Endodermal cell (in vitro differentiated cells): ENCODE data around the gene PIWIL4. TPM values are rescaled to one million over a fixed set of nuclear protein-coding genes. Genes with fewer than 3 reads are reported as not detected.

ENCODE experiments used
- DNase-seq: peaks from one replicate; pipeline ENCODE4 v3.0.0-alpha.2; 2017
- H3K27ac ChIP-seq: 2 replicates; pipeline ENCODE4 v1.5.1; 2013; ENCODE audit warnings: mild to moderate bottlenecking, low read depth, low read length, moderate library complexity
- H3K27me3 ChIP-seq: 2 replicates; pipeline ENCODE4 v1.6.1; 2013; ENCODE audit warnings: mild to moderate bottlenecking, low read length, moderate library complexity; ENCODE audit not compliant: insufficient read depth, control insufficient read depth, poor library complexity, severe bottlenecking
- H3K36me3 ChIP-seq: 2 replicates; pipeline ENCODE4 v1.7.0; 2013; ENCODE audit warnings: mild to moderate bottlenecking, low read length, moderate library complexity; ENCODE audit not compliant: control insufficient read depth, insufficient read depth
- H3K4me1 ChIP-seq: one replicate; pipeline ENCODE4 v1.7.0; 2013; ENCODE audit warnings: low read length; ENCODE audit not compliant: control insufficient read depth, insufficient read depth
- H3K4me3 ChIP-seq: 2 replicates; pipeline ENCODE4 v1.5.1; 2013; ENCODE audit warnings: mild to moderate bottlenecking, low read length, moderate library complexity
- H3K9ac ChIP-seq: 2 replicates; pipeline ENCODE4 v1.6.1; 2013; ENCODE audit warnings: mild to moderate bottlenecking, low read length, moderate library complexity; ENCODE audit not compliant: poor library complexity, severe bottlenecking; ENCODE audit errors: extremely low read depth
- H3K9me3 ChIP-seq: 2 replicates; pipeline ENCODE4 v1.6.1; 2013; ENCODE audit warnings: mild to moderate bottlenecking, low read length, moderate library complexity; ENCODE audit not compliant: control insufficient read depth
- H3K27ac Mint-ChIP-seq: 2 replicates; pipeline ENCODE4 v1.8.0; 2020; ENCODE audit warnings: mixed read lengths
- H3K27me3 Mint-ChIP-seq: 2 replicates; pipeline ENCODE4 v1.8.0; 2021; ENCODE audit warnings: mild to moderate bottlenecking, mixed read lengths; ENCODE audit not compliant: insufficient read depth
- H3K36me3 Mint-ChIP-seq: 2 replicates; pipeline ENCODE4 v1.8.0; 2020; ENCODE audit warnings: low read depth, mixed read lengths
- H3K4me1 Mint-ChIP-seq: 2 replicates; pipeline ENCODE4 v1.8.0; 2020; ENCODE audit warnings: mixed read lengths
- H3K4me3 Mint-ChIP-seq: 2 replicates; pipeline ENCODE4 v1.8.0; 2020; ENCODE audit warnings: mild to moderate bottlenecking, moderate library complexity, mixed read lengths
- H3K9me3 Mint-ChIP-seq: 2 replicates; pipeline ENCODE4 v1.8.0; 2020; ENCODE audit warnings: mild to moderate bottlenecking, mixed read lengths
- CTCF ChIP-seq: fragments of 200-600 bp; sonication (generic); conservative IDR thresholded peaks from 2 replicates; pipeline ENCODE4 v1.5.0; 2021; ENCODE audit warnings: antibody characterized with exemption, mild to moderate bottlenecking
- WGBS, 2 experiments: methylation state at CpG; one replicate each; pipeline versions ENCODE4 v1.1.5 to v1.1.7; 2013; ENCODE audit warnings: missing lambda C conversion rate in 2 of 2, mixed read lengths in 1 of 2; ENCODE audit not compliant: insufficient coverage in 1 of 2, insufficient read length in 1 of 2; 5-methylcytosine and 5-hydroxymethylcytosine counted together
- total RNA-seq, 2 donors: library from RNA; stranded (reverse); fragmentation: NEBNext Ultra II Directional in 1 of 2; extraction: Animal tissue kit (Norgen Biotek cat#: 25700) in 1 of 2; gene quantifications; 2 replicates in 1 of 2; 3 replicates in 1 of 2; pipeline ENCODE4 v1.2.1, GENCODE V29; 2021

PIWIL4 gene
- total RNA-seq, 2 donors from 2014 or later = 0.24 to 0.82 TPM

GRCh38 chr11:94558468-94558867 lies 8.7 kb upstream of the PIWIL4 start:
- WGBS, 2 experiments = 83 to 100% methylated on average over 1 of the region's 1 CpG
- no peak overlapping the region for H3K27ac Mint-ChIP-seq

DNA sequence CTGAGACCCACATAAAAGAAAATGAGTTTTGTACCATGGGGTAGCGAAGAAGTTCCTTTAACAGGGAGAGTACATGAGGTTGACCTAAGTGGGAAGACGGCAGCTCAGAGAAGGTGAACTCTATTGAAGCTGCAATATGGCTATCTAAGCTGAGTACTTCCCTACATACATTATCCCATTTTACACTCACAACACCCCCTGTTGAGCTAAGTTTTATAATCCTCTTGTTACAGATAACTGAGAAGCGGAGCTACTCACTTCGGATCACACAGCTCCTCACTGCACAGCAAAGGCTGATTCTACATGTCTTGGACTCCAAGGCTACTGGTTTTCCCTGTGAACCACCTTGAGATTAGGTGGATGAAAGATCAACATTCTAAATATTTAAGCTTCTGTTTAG lies 8.2 kb upstream of the PIWIL4 start:
- H3K9ac ChIP-seq = no peak overlapping the region
- 82 to 100% methylated on average over 3 to 4 of the region's 4 CpGs for WGBS, 2 experiments

More at GRCh38 chr11:94558468-94558867, 8.7 kb upstream of the PIWIL4 start:
- H3K9me3 ChIP-seq = no peaks in the 10 kb centered on the region
- peaks cover 10% of the 10 kb centered on the region for H3K4me1 Mint-ChIP-seq
- no peaks in the 10 kb centered on the region for H3K36me3 ChIP-seq
- DNase-seq = no peak
- H3K9me3 Mint-ChIP-seq = no peaks in the 10 kb centered on the region
- H3K4me3 ChIP-seq = no peak overlapping the region
- no peaks in the 10 kb centered on the region for H3K36me3 Mint-ChIP-seq
- no peak for TF ChIP-seq CTCF
- peaks cover 4% of the 10 kb centered on the region for H3K4me1 ChIP-seq
- H3K27ac ChIP-seq = no peak overlapping the region
- no peak overlapping the region for H3K4me3 Mint-ChIP-seq
- H3K27me3 ChIP-seq = no peaks in the 10 kb centered on the region
- peaks cover 28% of the 10 kb centered on the region for H3K27me3 Mint-ChIP-seq
- no peak overlapping the region for H3K9ac ChIP-seq

DNA sequence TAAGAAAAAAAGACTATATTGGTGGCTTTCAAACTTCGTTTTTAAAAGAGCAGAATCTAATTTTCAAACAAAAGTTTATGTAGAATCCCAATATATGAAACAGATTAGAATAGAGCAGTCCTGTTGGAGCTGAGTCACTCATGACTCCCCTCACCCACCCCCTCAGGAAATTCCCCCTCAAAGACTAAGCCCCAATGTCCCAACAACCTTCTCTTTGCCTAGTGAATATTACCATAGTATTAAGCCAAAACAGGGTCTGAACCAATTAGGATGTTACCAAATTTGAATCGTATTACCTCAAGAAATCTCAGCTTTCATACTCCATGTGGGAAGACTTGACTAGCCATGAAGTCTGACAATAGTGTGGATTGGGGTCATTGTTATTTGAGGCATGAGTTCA lies 7.8 kb upstream of the PIWIL4 start:
- peaks cover 4% of the 10 kb centered on the region for H3K4me1 ChIP-seq

More for the DNA sequence above, 8.2 kb upstream of the PIWIL4 start:
- no peaks in the 10 kb centered on the region for H3K36me3 ChIP-seq
- DNase-seq = no peak
- H3K27me3 Mint-ChIP-seq = peaks cover 28% of the 10 kb centered on the region
- TF ChIP-seq CTCF = no peak
- H3K27ac Mint-ChIP-seq = no peak overlapping the region
- no peaks in the 10 kb centered on the region for H3K27me3 ChIP-seq
- H3K4me1 ChIP-seq = peaks cover 4% of the 10 kb centered on the region
- no peak overlapping the region for H3K27ac ChIP-seq
- no peaks in the 10 kb centered on the region for H3K9me3 ChIP-seq
- no peak overlapping the region for H3K4me3 ChIP-seq
- no peak overlapping the region for H3K4me3 Mint-ChIP-seq
- H3K4me1 Mint-ChIP-seq = peaks cover 13% of the 10 kb centered on the region
- H3K36me3 Mint-ChIP-seq = no peaks in the 10 kb centered on the region
- H3K9me3 Mint-ChIP-seq = no peaks in the 10 kb centered on the region

More for the DNA sequence above, 7.8 kb upstream of the PIWIL4 start:
- Mint-ChIP-seq H3K36me3 (no peaks in the 10 kb centered on the region), H3K4me1 (peaks cover 16% of the 10 kb centered on the region), H3K9me3 (no peaks in the 10 kb centered on the region), H3K27ac (no peak overlapping the region), H3K4me3 (no peak overlapping the region), H3K27me3 (peaks cover 28% of the 10 kb centered on the region)
- Histone ChIP-seq H3K9ac (no peak overlapping the region), H3K27me3 (no peaks in the 10 kb centered on the region), H3K4me3 (no peak overlapping the region), H3K36me3 (no peaks in the 10 kb centered on the region), H3K9me3 (no peaks in the 10 kb centered on the region), H3K27ac (no peak overlapping the region)
- DNase-seq = no peak
- no peak for TF ChIP-seq CTCF
- WGBS, 2 experiments = 84 to 100% methylated on average over 1 to 2 of the region's 2 CpGs
